Astrocyte (in vitro differentiated cells and primary cell): ENCODE results near the gene PROX2.

Experiments used
- CTCF ChIP-seq: IDR thresholded peaks from 2 replicates; pipeline ENCODE4 v1.5.1; 2011; ENCODE audit warnings: low read depth, mild to moderate bottlenecking, inconsistent platforms, low read length, moderate library complexity; ENCODE audit not compliant: insufficient read depth
- EZH2 ChIP-seq: IDR thresholded peaks from 2 replicates; pipeline ENCODE4 v1.6.1; 2012; ENCODE audit warnings: mild to moderate bottlenecking, low read length, inconsistent platforms; ENCODE audit not compliant: insufficient read depth

GRCh38 chr14:74888164-74889158, 12.5 kb upstream of the PROX2 start:
- no peak for TF ChIP-seq CTCF
- no peak for TF ChIP-seq EZH2
